HL-60 (cell line): ENCODE data around the gene GP1BB.

Source experiments
- CTCF ChIP-seq: IDR thresholded peaks from one replicate; pipeline ENCODE4 v1.5.1; 2011; ENCODE audit warnings: low read length, control low read depth, inconsistent platforms; ENCODE audit not compliant: insufficient read depth
- REST ChIP-seq: IDR thresholded peaks from 2 replicates; pipeline ENCODE4 v1.6.1; 2012; ENCODE audit warnings: low read depth; ENCODE audit not compliant: insufficient replicate concordance

DNA sequence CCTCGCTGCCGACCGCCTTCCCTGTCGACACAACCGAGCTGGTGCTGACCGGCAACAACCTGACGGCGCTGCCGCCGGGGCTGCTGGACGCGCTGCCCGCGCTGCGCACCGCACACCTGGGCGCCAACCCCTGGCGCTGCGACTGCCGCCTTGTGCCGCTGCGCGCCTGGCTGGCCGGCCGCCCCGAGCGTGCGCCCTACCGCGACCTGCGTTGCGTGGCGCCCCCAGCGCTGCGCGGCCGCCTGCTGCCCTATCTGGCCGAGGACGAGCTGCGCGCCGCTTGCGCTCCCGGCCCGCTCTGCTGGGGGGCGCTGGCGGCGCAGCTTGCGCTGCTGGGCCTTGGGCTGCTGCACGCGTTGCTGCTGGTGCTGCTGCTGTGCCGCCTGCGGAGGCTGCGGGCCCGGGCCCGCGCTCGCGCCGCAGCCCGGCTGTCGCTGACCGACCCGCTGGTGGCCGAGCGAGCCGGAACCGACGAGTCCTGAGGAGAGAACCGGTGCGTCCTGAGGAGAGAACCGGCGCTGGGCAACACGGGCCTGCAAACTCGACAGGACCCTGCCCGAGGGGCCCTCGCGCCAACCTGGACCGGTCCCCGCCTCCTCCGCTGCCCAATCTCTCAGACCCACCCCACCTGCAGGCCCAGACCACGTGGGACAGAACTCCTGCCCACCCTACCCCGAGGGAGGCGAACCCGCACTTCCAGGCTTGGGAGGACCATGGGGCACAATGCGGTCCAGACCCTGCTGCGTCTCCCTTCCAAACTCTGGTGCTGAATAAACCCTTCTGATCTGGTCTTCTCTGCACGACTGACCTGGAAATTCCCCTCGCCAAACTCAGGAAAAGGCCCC is 866 bp downstream of the GP1BB start:
- TF ChIP-seq REST, result no peak
- TF ChIP-seq CTCF, result peak; percentile 35
